Liver (tissue), 9 donors: ENCODE data around the gene GPR82. TPM values are rescaled to one million over a fixed set of nuclear protein-coding genes. Genes with fewer than 3 reads are reported as not detected.

ENCODE experiments used
- DNase-seq: peaks from one replicate; pipeline ENCODE4 v3.0.0-alpha.2; 2017; ENCODE audit warnings: low spot score
- H3K27ac ChIP-seq, 2 donors: one replicate each; pipeline ENCODE4 v1.7.0; 2013; ENCODE audit warnings: inconsistent platforms in 2 of 2, low read length in 2 of 2, control low read depth in 1 of 2, low read depth in 1 of 2, mild to moderate bottlenecking in 1 of 2
- H3K27me3 ChIP-seq, 4 donors: one replicate each; pipeline versions ENCODE4 v1.6.1 to v1.7.0; 2013; ENCODE audit warnings: low read length in 3 of 4, inconsistent platforms in 1 of 4, mild to moderate bottlenecking in 1 of 4, moderate library complexity in 1 of 4; ENCODE audit not compliant: control insufficient read depth in 4 of 4, insufficient read depth in 4 of 4
- H3K36me3 ChIP-seq, 4 donors: one replicate each; pipeline versions ENCODE4 v1.6.1 to v1.7.0; 2013; ENCODE audit warnings: low read length in 3 of 4, mild to moderate bottlenecking in 3 of 4, low read depth in 1 of 4, moderate library complexity in 1 of 4; ENCODE audit not compliant: control insufficient read depth in 4 of 4, insufficient read depth in 3 of 4
- H3K4me1 ChIP-seq, 4 donors: one replicate each; pipeline versions ENCODE4 v1.6.1 to v1.7.0; 2013; ENCODE audit warnings: low read length in 3 of 4, mild to moderate bottlenecking in 3 of 4, moderate library complexity in 1 of 4; ENCODE audit not compliant: control insufficient read depth in 4 of 4, insufficient read depth in 4 of 4
- H3K4me3 ChIP-seq, 3 donors: one replicate each; pipeline versions ENCODE4 v1.6.1 to v1.7.0; 2013; ENCODE audit warnings: low read length in 3 of 3, control low read depth in 1 of 3, low read depth in 1 of 3, mild to moderate bottlenecking in 1 of 3
- H3K9ac ChIP-seq, 2 donors: one replicate each; pipeline ENCODE4 v1.7.0; 2013; ENCODE audit warnings: low read length in 2 of 2, mild to moderate bottlenecking in 2 of 2, moderate library complexity in 2 of 2, control low read depth in 1 of 2, low read depth in 1 of 2
- H3K9me3 ChIP-seq, 4 donors: one replicate each; pipeline versions ENCODE4 v1.6.1 to v1.7.0; 2013; ENCODE audit warnings: low read length in 3 of 4; ENCODE audit not compliant: control insufficient read depth in 4 of 4
- ATF3 ChIP-seq: IDR thresholded peaks from 2 replicates; pipeline ENCODE4 v1.6.1; 2016; ENCODE audit warnings: antibody characterized with exemption
- CTCF ChIP-seq: fragments of 150-350 bp; IDR thresholded peaks from 2 replicates; pipeline ENCODE4 v1.5.1; 2017; ENCODE audit warnings: improper control_type of control experiment, low read depth, low read length; ENCODE audit not compliant: missing input control
- EGR1 ChIP-seq, 2 donors: IDR thresholded peaks; 2 replicates each; pipeline ENCODE4 v1.6.1; 2016 to 2018; ENCODE audit warnings: antibody characterized with exemption in 2 of 2, low read depth in 2 of 2
- FOXA1 ChIP-seq: IDR thresholded peaks from 2 replicates; pipeline ENCODE4 v1.6.1; 2016; ENCODE audit warnings: antibody characterized with exemption
- FOXA2 ChIP-seq: IDR thresholded peaks from 2 replicates; pipeline ENCODE4 v1.6.1; 2016; ENCODE audit warnings: antibody characterized with exemption
- GABPA ChIP-seq, 2 donors: IDR thresholded peaks in 1 of 2; conservative IDR thresholded peaks in 1 of 2; 2 replicates each; pipeline ENCODE4 v1.6.1; 2016; ENCODE audit warnings: antibody characterized with exemption in 2 of 2, mild to moderate bottlenecking in 1 of 2, moderate library complexity in 1 of 2
- HNF4A ChIP-seq, 2 donors: conservative IDR thresholded peaks; 2 replicates each; pipeline ENCODE4 v1.6.1; 2016; ENCODE audit warnings: antibody characterized with exemption in 2 of 2, mild to moderate bottlenecking in 2 of 2
- HNF4G ChIP-seq: IDR thresholded peaks from 2 replicates; pipeline ENCODE4 v1.6.1; 2016; ENCODE audit warnings: antibody characterized with exemption
- JUND ChIP-seq, 2 donors: IDR thresholded peaks; 2 replicates each; pipeline ENCODE4 v1.6.1; 2016; ENCODE audit warnings: antibody characterized with exemption in 2 of 2
- MAX ChIP-seq: IDR thresholded peaks from 2 replicates; pipeline ENCODE4 v1.6.1; 2016; ENCODE audit warnings: antibody characterized with exemption
- NR2F2 ChIP-seq: IDR thresholded peaks from 2 replicates; pipeline ENCODE4 v1.6.1; 2016; ENCODE audit warnings: antibody characterized with exemption
- RAD21 ChIP-seq, 2 donors: IDR thresholded peaks; 2 replicates each; pipeline ENCODE4 v1.6.1; 2016; ENCODE audit warnings: antibody characterized with exemption in 2 of 2, mild to moderate bottlenecking in 2 of 2
- REST ChIP-seq: IDR thresholded peaks from 2 replicates; pipeline ENCODE4 v1.6.1; 2016; ENCODE audit warnings: antibody characterized with exemption, mild to moderate bottlenecking
- RXRA ChIP-seq, 2 donors: IDR thresholded peaks; 2 replicates each; pipeline ENCODE4 v1.6.1; 2017 to 2018; ENCODE audit warnings: antibody characterized with exemption in 2 of 2, mild to moderate bottlenecking in 1 of 2
- SP1 ChIP-seq: IDR thresholded peaks from 2 replicates; pipeline ENCODE4 v1.6.1; 2018; ENCODE audit warnings: antibody characterized with exemption, mild to moderate bottlenecking
- TAF1 ChIP-seq: conservative IDR thresholded peaks from 2 replicates; pipeline ENCODE4 v1.6.1; 2016; ENCODE audit warnings: antibody characterized with exemption, mild to moderate bottlenecking
- YY1 ChIP-seq: IDR thresholded peaks from 2 replicates; pipeline ENCODE4 v1.6.1; 2016; ENCODE audit warnings: antibody characterized with exemption, mild to moderate bottlenecking
- ZBTB33 ChIP-seq: IDR thresholded peaks from 2 replicates; pipeline ENCODE4 v1.6.1; 2016; ENCODE audit warnings: antibody characterized with exemption
- WGBS: extraction: QIAGEN DNeasy Blood & Tissue Kit; methylation state at CpG from one replicate; pipeline ENCODE4 v1.1.7; 2013; 5-methylcytosine and 5-hydroxymethylcytosine counted together
- polyA plus RNA-seq, 2 donors: library from polyadenylated mRNA; stranded (reverse) in 1 of 2; unstranded in 1 of 2; fragments of 200-250 nt in 1 of 2; fragments of >200 nt in 1 of 2; fragmentation: Nextera tagmentation in 1 of 2; extraction: Ambion mirVana in 1 of 2; gene quantifications; one replicate each; pipeline versions ENCODE4 v1.2.1 to v1.2.3, GENCODE V29; 2013 to 2015
- total RNA-seq, 2 donors: library from RNA; depleted of rRNA; stranded (reverse); fragments of >200 nt; gene quantifications; one replicate each; pipeline ENCODE4 v1.2.3, GENCODE V29; 2014
- donor health status: healthy.
- donor health status: healthy.
- donor health status: healthy.
- donor health status: healthy.
- donor health status: healthy.

Gene GPR82
- total and polyA plus RNA-seq, 4 donors: 0.14 to 0.67 (median 0.60) TPM

GRCh38 chrX:41721590-41721989 lies 2.4 kb upstream of the GPR82 start:
- H3K9me3 ChIP-seq: peaks cover 0 to 5% (median 2%) of the 10 kb centered on the region in 4 donors
- WGBS: 89% methylated on average over 1 of the region's 1 CpG
- no peak overlapping the region for H3K4me3 ChIP-seq
- no peaks in the 10 kb centered on the region for H3K27me3 ChIP-seq
- H3K36me3 ChIP-seq: no peaks in the 10 kb centered on the region
- DNase-seq: no peak
- H3K27ac ChIP-seq: no peak overlapping the region
- TF ChIP-seq REST: no peak
- TF ChIP-seq YY1: no peak
- TF ChIP-seq EGR1 (IDR thresholded peaks at IDR 0.05; ENCODE audit: low read depth in 2 of 2): no peak
- no peak for TF ChIP-seq GABPA (IDR thresholded peaks at IDR 0.05 in 1 of 2, conservative IDR thresholded peaks at IDR 0.05 in 1 of 2)
- TF ChIP-seq JUND (IDR thresholded peaks at IDR 0.05): no peak
- TF ChIP-seq MAX: no peak
- TF ChIP-seq HNF4A (conservative IDR thresholded peaks at IDR 0.05): no peak
- no peak for TF ChIP-seq FOXA1
- TF ChIP-seq HNF4G: no peak
- TF ChIP-seq RAD21 (IDR thresholded peaks at IDR 0.05): no peak
- no peak for TF ChIP-seq RXRA (IDR thresholded peaks at IDR 0.05)
- no peak for TF ChIP-seq CTCF
- TF ChIP-seq TAF1: no peak
- no peak for TF ChIP-seq NR2F2
- no peak for TF ChIP-seq ZBTB33
- no peak overlapping the region for H3K9ac ChIP-seq
- H3K4me1 ChIP-seq: no peaks in the 10 kb centered on the region

- no peak for DNase-seq
- Histone ChIP-seq H3K9me3 (peaks cover 0 to 5% (median 1%) of the 10 kb centered on the region in 4 donors), H3K4me1 (no peaks in the 10 kb centered on the region), H3K36me3 (no peaks in the 10 kb centered on the region), H3K27ac (no peak overlapping the region), H3K9ac (no peak overlapping the region), H3K4me3 (no peak overlapping the region), H3K27me3 (no peaks in the 10 kb centered on the region)
- 98% methylated on average over 3 of the region's 3 CpGs for WGBS
- TF ChIP-seq ZBTB33 (no peak), JUND (IDR thresholded peaks at IDR 0.05) (no peak), TAF1 (no peak), YY1 (no peak), HNF4G (no peak), RAD21 (IDR thresholded peaks at IDR 0.05) (no peak), MAX (no peak), NR2F2 (no peak), FOXA1 (no peak), ATF3 (no peak), SP1 (no peak), RXRA (IDR thresholded peaks at IDR 0.05) (no peak), HNF4A (conservative IDR thresholded peaks at IDR 0.05) (no peak), EGR1 (IDR thresholded peaks at IDR 0.05; ENCODE audit: low read depth in 2 of 2) (no peak), CTCF (no peak), FOXA2 (no peak)
Observed at GRCh38 chrX:41722214-41722613, 1.8 kb upstream of the GPR82 start.
